ENCODE data around the gene OPCML.

DNA sequence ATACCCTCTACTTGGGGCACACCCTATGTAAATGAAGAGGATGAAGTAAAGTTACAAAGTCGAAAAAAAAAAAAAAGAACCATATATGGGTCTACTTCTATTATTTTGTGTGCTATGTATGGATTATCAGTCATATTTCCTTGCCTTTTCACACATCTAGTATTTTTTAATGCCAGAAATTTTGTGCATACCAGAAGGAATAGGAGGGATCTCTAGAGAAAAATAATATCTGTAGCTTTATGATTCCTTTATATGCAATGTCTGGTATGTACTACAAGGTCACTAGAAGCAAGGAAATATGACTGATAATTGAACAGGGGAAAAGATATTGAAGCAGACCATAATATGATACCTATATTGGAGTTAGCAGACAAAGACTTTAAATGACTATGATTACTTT is 713.4 kb downstream of the OPCML start:
- TF ChIP-seq EZH2 (IDR thresholded peaks at IDR 0.05; ENCODE audit: low read depth, unreplicated experiment) (no peak), CTCF (conservative IDR thresholded peaks at IDR 0.05; ENCODE audit: low read depth in 2 of 2) (no peak), CREB1 (CRISPR knock-in tag; IDR thresholded peaks at IDR 0.05; ENCODE audit: low read depth) (no peak), REST (IDR thresholded peaks at IDR 0.05; ENCODE audit: unreplicated experiment) (no peak), POLR2AphosphoS5 (IDR thresholded peaks at IDR 0.05; ENCODE audit: low read depth) (no peak), ZNF114 (CRISPR knock-in tag; IDR thresholded peaks at IDR 0.05) (no peak), JUNB (IDR thresholded peaks at IDR 0.05; ENCODE audit: unreplicated experiment) (no peak)

Measured in GM23338 (cell line).